ENCODE results near the gene OPN3.

DNA sequence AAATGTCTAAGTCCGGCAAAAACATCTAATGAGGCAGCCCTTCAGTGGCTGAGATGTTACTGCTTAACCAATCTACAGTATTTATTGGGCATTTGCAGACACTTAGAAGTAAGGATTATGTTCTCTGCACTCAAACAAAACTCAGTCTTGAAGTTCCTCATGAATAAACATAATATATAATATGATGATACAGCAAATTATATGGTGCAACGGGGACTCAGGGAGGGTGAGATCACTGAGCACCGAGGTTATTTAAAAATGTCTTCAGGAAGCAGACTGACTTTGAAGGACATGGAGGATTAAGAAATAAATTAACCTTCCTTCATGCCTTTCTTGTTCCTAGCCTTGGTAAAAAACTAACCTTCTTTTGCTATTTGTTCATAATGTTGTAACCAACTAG lies 39.8 kb upstream of the OPN3 start:
- TF ChIP-seq GATA2 (IDR thresholded peaks at IDR 0.05; ENCODE audit: low read depth, low read length) (no peak), GATA3 (IDR thresholded peaks at IDR 0.05; ENCODE audit: low read depth, low read length) (no peak)

Measured in SH-SY5Y (cell line).